CD4-positive, CD25-positive, alpha-beta regulatory T cell (primary cell): ENCODE measurements around the gene BAIAP3. TPM values are rescaled to one million over a fixed set of nuclear protein-coding genes. Genes with fewer than 3 reads are reported as not detected.

ENCODE experiments used
- ATAC-seq, 2 donors: fragments of 150-1000 bp; cut with Tn5 transposase; one replicate each; pipeline ENCODE4 v1.10.0; 2021; ENCODE audit warnings: low read depth in 2 of 2, moderate number of reproducible peaks in 2 of 2, moderate library complexity in 1 of 2
- DNase-seq, 3 donors: peaks; one replicate each; pipeline versions ENCODE4 v3.0.0 to v3.0.0-alpha.2; 2012 to 2022; ENCODE audit warnings: mixed read lengths in 1 of 3
- H3K27ac ChIP-seq: one replicate; pipeline ENCODE4 v1.7.0; 2013; ENCODE audit warnings: mild to moderate bottlenecking, low read length; ENCODE audit not compliant: insufficient read depth, poor library complexity, severe bottlenecking
- H3K27me3 ChIP-seq: one replicate; pipeline ENCODE4 v1.7.0; 2013; ENCODE audit warnings: low read length; ENCODE audit not compliant: control insufficient read depth, insufficient read depth
- H3K36me3 ChIP-seq: one replicate; pipeline ENCODE4 v1.7.0; 2013; ENCODE audit warnings: mild to moderate bottlenecking, low read length, moderate library complexity; ENCODE audit not compliant: control insufficient read depth, insufficient read depth
- H3K4me1 ChIP-seq: 2 replicates; pipeline ENCODE4 v1.7.0; 2013; ENCODE audit warnings: mild to moderate bottlenecking, low read length; ENCODE audit not compliant: insufficient read depth, control insufficient read depth, poor library complexity, severe bottlenecking
- H3K4me3 ChIP-seq: one replicate; pipeline ENCODE4 v1.7.0; 2013; ENCODE audit warnings: low read depth, mild to moderate bottlenecking, low read length, moderate library complexity
- H3K9me3 ChIP-seq, 2 experiments: 1 replicate in 1 of 2; 2 replicates in 1 of 2; pipeline ENCODE4 v1.7.0; 2013; ENCODE audit warnings: low read length in 2 of 2, mild to moderate bottlenecking in 1 of 2, moderate library complexity in 1 of 2; ENCODE audit not compliant: control insufficient read depth in 2 of 2
- H3K27ac Mint-ChIP-seq, 3 donors: one replicate each; pipeline ENCODE4 v1.8.0; 2020 to 2022; ENCODE audit warnings: mild to moderate bottlenecking in 3 of 3, mixed read lengths in 3 of 3, moderate library complexity in 2 of 3
- H3K27me3 Mint-ChIP-seq: one replicate; pipeline ENCODE4 v1.8.0; 2022; ENCODE audit warnings: mild to moderate bottlenecking, mixed read lengths
- H3K36me3 Mint-ChIP-seq: one replicate; pipeline ENCODE4 v1.8.0; 2020; ENCODE audit warnings: mixed read lengths
- H3K4me1 Mint-ChIP-seq, 4 donors: one replicate each; pipeline ENCODE4 v1.8.0; 2020 to 2022; ENCODE audit warnings: mixed read lengths in 4 of 4, mild to moderate bottlenecking in 1 of 4
- H3K4me3 Mint-ChIP-seq, 4 donors: one replicate each; pipeline ENCODE4 v1.8.0; 2020 to 2022; ENCODE audit warnings: mild to moderate bottlenecking in 4 of 4, mixed read lengths in 4 of 4, moderate library complexity in 3 of 4
- H3K9me3 Mint-ChIP-seq, 7 donors: one replicate each; pipeline ENCODE4 v1.8.0; 2020 to 2022; ENCODE audit warnings: mixed read lengths in 7 of 7, mild to moderate bottlenecking in 3 of 7, moderate library complexity in 2 of 7
- polyA plus RNA-seq, 4 donors: library from polyadenylated mRNA; unstranded; fragments of 300-500 nt; fragmentation: Illumina TruSeq; gene quantifications; one replicate each; pipeline ENCODE4 v1.2.3, GENCODE V29; 2021
- total RNA-seq: library from RNA; stranded (reverse); gene quantifications from one replicate; pipeline ENCODE4 v1.2.3, GENCODE V29; 2022

The BAIAP3 gene
- total and polyA plus RNA-seq, 5 donors from 2014 or later = 0.11 to 3.1 (median 0.35) TPM

DNA sequence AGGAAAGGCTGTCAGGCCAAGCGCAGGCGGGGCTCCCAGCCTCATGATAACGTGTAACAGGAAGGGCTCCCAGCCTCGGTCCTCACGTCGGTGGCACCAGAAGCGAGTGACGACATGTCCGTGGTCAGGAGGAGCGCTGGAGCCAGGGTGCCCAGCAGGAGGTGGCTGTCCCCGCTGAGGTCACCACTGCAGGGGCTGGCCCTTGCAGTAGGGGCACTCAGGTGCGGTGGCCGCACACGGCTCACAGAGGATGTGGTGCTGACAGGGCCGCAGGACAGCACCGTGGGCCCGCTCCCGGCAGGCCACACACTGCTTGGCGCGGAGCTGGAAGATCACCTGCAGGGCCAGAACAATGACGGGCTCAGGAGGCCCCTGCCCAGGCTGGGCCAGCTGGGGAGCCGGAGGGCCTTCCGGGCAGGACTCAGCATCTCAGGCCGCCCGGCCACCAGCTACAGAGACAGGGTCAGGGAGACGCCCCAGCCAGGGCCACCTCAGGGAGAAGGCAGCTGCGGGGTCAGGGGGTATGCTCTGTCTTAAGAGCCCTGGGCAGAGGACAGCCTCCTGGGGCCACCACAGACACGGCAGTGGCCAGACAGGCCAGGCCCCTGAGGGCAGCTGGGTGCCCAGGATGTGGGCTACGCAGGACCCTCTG lies 32.7 kb downstream of the BAIAP3 start:
- Histone ChIP-seq H3K4me3 (no peak overlapping the region), H3K36me3 (peaks cover 56% of the 10 kb centered on the region), H3K4me1 (no peaks in the 10 kb centered on the region), H3K9me3 (no peaks in the 10 kb centered on the region), H3K27me3 (no peaks in the 10 kb centered on the region), H3K27ac (no peak overlapping the region)
- Mint-ChIP-seq H3K9me3 (no peaks in the 10 kb centered on the region), H3K27ac (peak overlapping the region in 1 of 3 donors; percentile 26), H3K4me1 (peaks cover 0 to 5% (median 3%) of the 10 kb centered on the region in 4 donors), H3K27me3 (no peaks in the 10 kb centered on the region), H3K36me3 (peaks cover 9% of the 10 kb centered on the region), H3K4me3 (peak overlapping the region in 1 of 4 donors; percentile 21)
- DNase-seq (no peak), ATAC-seq (no peak)

DNA sequence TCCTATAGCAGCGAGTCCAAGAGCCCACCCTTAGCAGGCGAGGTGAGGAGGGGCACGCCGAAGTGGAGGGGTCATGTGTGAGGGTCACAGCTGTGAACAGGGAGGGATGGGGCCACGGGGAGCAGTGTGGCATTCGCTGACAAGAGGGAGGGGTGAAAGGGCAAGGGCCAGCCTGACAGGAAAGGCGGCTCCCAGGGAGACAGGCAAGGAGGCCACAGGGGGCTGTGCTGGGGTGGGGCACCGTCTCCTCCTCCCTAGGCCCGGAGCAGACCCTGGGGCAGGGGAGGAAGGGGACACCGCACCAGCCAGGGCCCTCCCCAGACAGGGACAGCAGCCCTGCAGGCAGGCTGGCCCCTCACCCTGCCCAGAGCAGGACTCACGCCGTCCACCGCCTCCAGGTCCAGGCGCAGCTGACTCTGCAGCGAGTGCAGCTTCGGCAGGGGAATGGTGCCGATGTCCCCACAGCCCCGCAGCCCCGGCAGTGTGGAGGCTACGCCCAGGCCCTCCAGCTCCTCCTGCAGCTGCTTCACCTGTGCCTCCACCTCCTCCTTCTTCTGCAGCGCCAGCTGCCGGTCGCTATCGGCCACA lies 33.4 kb downstream of the BAIAP3 start:
- no peak for ATAC-seq
- Mint-ChIP-seq H3K9me3 (no peaks in the 10 kb centered on the region), H3K27me3 (no peaks in the 10 kb centered on the region), H3K4me3 (no peak overlapping the region), H3K4me1 (peaks cover 0 to 5% (median 3%) of the 10 kb centered on the region in 4 donors), H3K36me3 (peaks cover 9% of the 10 kb centered on the region), H3K27ac (no peak overlapping the region)
- Histone ChIP-seq H3K27ac (no peak overlapping the region), H3K9me3 (no peaks in the 10 kb centered on the region), H3K36me3 (peaks cover 57% of the 10 kb centered on the region), H3K4me3 (no peak overlapping the region), H3K4me1 (no peaks in the 10 kb centered on the region), H3K27me3 (no peaks in the 10 kb centered on the region)
- DNase-seq = no peak

DNA sequence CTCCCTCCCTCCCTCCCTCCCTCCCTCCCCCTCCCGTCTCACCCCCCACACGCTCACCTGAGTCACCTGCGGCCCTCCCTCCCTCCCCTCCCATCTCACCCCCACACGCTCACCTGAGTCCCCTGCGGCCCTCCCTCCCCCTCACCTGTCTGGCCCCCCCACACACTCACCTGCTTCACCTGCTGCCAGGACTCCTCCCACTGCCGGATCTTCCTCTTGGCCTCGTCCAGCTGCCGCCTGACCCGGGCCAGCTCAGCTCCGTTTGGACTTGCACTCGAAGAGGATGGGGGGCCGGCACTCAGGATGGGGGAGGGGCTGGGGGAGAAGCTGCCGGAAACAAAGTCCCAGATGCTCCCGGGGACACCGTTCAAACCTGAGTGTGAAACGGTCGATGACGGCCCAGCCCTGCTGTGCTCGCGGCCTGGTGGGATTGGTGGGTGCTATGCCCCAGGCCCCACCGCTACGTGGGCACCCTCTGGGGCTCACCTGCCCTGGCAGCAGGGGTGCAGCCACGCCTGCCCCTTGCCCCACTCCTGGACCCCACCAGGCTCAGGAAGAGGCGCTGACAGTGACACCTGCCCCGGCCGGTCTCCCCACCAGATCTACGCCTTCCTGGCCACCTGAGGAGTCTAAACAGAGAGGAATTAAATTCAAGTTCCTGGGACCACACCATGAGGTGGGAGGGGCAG lies 34.2 kb downstream of the BAIAP3 start:
- Mint-ChIP-seq H3K9me3 (no peaks in the 10 kb centered on the region), H3K36me3 (peaks cover 9% of the 10 kb centered on the region), H3K27me3 (no peaks in the 10 kb centered on the region), H3K27ac (no peak overlapping the region), H3K4me1 (peaks cover 0 to 5% (median 3%) of the 10 kb centered on the region in 4 donors), H3K4me3 (no peak overlapping the region)
- Histone ChIP-seq H3K36me3 (peaks cover 49% of the 10 kb centered on the region), H3K4me3 (no peak overlapping the region), H3K9me3 (no peaks in the 10 kb centered on the region), H3K27me3 (no peaks in the 10 kb centered on the region), H3K27ac (no peak overlapping the region), H3K4me1 (no peaks in the 10 kb centered on the region)
- ATAC-seq = no peak
- DNase-seq = no peak

DNA sequence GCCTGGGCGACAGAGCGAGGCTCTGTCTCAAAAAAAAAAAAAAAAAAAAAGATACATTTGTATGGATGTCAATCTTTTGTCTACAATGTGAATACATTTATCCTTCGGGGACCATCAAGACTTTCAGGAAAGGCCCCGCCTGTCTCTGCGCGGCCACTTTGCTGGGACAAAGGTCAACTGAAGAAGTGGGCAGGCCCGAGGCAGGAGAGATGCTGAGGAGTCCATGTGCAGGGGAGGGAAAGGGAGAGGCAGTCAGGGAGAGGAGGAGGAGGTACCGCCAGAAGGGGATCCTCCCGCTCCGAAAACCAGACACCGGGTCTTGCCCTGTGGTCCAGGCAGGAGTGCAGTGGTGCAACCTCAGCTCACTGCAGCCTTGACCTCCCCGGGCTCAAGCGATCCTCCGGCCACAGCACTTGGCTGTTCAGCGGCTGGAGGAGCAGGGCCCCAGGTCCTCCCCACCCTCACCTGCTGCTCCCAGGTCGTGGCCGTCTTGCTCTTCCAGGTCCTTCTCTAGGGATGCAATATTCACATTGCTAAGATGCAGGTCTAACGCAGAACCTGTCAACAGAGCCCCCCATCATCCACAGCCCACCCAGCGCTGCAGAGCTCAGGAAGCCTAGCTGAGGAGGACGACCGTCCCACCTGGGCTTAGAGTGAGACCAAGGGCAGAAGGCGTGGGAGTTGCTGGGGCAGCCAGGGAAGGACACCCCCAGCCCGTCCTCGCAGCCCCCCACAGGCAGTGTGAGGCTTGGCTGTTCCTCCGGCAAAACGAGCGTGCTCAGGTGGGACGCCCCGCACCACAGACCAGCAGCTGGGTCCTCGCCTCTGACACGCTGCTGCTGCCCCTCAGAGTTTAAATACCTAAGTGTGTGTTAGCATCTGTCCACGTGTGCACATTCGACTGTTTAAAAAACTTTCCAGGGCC lies 37.9 kb downstream of the BAIAP3 start:
- H3K36me3 ChIP-seq = peaks cover 23% of the 10 kb centered on the region
- no peak for ATAC-seq
- Mint-ChIP-seq H3K9me3 (no peaks in the 10 kb centered on the region), H3K27me3 (no peaks in the 10 kb centered on the region), H3K4me1 (peaks cover 0 to under 1% (median 0%) of the 10 kb centered on the region in 4 donors), H3K36me3 (no peaks in the 10 kb centered on the region), H3K27ac (no peak overlapping the region), H3K4me3 (no peak overlapping the region)
- H3K27ac ChIP-seq = no peak overlapping the region
- no peak for DNase-seq
- H3K27me3 ChIP-seq = no peaks in the 10 kb centered on the region
- H3K4me1 ChIP-seq = no peaks in the 10 kb centered on the region
- H3K4me3 ChIP-seq = no peak overlapping the region
- no peaks in the 10 kb centered on the region for H3K9me3 ChIP-seq

DNA sequence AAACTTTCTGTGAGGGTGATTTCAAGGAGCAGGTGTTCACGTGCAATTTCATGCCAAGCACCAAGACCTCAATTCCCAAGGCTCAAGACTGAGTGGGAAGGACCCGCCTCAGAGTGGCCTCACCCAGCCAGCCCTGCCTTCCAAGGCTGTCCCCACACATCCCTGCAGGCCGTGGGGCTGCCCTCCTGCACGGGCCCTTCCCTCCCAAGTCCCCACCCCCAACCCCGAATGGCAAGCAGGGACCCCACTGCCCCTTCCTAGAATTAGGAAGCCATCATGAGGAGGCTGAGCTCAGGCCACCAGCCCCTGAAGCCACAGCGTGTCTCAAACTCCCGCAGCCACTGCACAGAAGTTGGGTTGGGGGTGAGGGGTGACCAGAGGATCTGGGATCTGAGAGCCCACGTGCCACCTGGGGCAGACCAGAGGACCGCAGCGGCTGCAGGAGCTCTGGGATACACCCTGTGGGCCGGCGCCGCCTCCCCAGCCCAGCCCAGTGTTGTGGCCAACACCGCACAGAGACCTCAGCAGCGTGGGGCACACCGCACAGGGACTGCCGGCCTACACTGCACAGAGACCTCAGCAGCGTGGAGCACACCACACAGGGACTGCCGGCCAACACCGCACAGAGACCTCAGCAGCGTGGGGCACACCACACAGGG lies 39.0 kb downstream of the BAIAP3 start:
- H3K4me1 ChIP-seq = no peaks in the 10 kb centered on the region
- no peak overlapping the region for H3K4me3 ChIP-seq
- no peaks in the 10 kb centered on the region for H3K27me3 Mint-ChIP-seq
- H3K4me1 Mint-ChIP-seq = peaks cover 0 to 3% (median 0%) of the 10 kb centered on the region in 4 donors
- H3K27me3 ChIP-seq = no peaks in the 10 kb centered on the region
- no peak overlapping the region for H3K27ac ChIP-seq
- ATAC-seq = no peak
- no peaks in the 10 kb centered on the region for H3K9me3 ChIP-seq
- no peaks in the 10 kb centered on the region for H3K9me3 Mint-ChIP-seq
- no peak overlapping the region for H3K4me3 Mint-ChIP-seq
- peaks cover 19% of the 10 kb centered on the region for H3K36me3 ChIP-seq
- no peak overlapping the region for H3K27ac Mint-ChIP-seq
- no peaks in the 10 kb centered on the region for H3K36me3 Mint-ChIP-seq
- no peak for DNase-seq

DNA sequence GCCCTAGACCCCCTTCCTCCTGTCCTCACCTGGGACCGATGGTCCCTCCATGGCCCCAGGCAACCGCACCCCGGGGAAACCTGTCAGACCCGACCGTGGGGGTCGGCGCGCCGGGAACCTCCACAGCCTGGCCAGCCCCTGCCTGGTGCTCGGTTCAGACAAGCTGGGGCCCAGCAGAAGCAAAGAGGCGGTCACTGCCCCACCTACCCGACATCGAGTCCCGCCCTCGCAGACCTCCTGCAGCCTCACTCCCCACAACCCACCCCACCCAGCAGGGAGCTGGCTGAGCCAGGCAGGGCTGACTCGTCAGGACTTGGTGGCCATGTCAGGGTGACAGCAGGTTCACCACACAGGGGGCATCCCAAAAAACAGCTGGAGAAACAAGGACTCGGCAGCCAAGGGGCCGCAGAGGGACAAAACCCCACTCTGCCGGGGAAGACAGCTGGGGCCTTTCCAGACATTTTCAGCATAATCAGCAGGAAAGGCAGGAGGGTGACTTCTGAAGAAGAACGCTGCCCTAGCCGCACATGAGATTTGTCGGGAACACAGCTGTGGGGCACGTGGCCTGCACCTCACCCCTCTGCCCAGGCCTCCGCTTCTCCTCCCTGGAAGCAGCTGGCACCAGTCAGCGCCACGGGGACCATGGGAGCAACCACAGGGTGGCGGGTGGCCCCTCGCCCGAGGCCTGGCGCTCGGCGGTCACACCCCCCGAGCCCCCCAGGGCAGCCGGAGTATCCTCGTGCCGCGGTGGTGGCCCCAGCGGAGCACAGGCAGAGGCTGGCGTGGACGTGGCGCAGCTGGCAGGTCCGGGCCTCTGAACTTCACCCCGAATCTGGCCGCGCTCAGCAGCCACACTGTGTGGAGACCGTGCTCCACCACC lies 41.2 kb downstream of the BAIAP3 start:
- no peaks in the 10 kb centered on the region for H3K27me3 Mint-ChIP-seq
- no peaks in the 10 kb centered on the region for H3K9me3 Mint-ChIP-seq
- H3K4me3 ChIP-seq = no peak overlapping the region
- H3K27ac ChIP-seq = no peak overlapping the region
- no peaks in the 10 kb centered on the region for H3K9me3 ChIP-seq
- H3K4me3 Mint-ChIP-seq = no peak overlapping the region
- DNase-seq = no peak
- no peaks in the 10 kb centered on the region for H3K36me3 Mint-ChIP-seq
- no peak overlapping the region for H3K27ac Mint-ChIP-seq
- H3K4me1 Mint-ChIP-seq = peaks cover 0 to 15% (median 6%) of the 10 kb centered on the region in 4 donors
- no peaks in the 10 kb centered on the region for H3K27me3 ChIP-seq
- H3K4me1 ChIP-seq = peaks cover 11% of the 10 kb centered on the region
- ATAC-seq = no peak
- peaks cover 15% of the 10 kb centered on the region for H3K36me3 ChIP-seq
